H9 (cell line): ENCODE measurements around the gene DPY19L3. TPM values are rescaled to one million over a fixed set of nuclear protein-coding genes. Genes with fewer than 3 reads are reported as not detected.

ENCODE experiments used
- DNase-seq: peaks from one replicate; pipeline ENCODE4 v3.0.0-alpha.2; 2017
- H2AFZ ChIP-seq: one replicate; pipeline ENCODE4 v1.6.1; 2013; ENCODE audit warnings: mild to moderate bottlenecking, low read length, control low read depth, moderate library complexity
- H2AK5ac ChIP-seq: 2 replicates; pipeline ENCODE4 v1.6.1; 2013; ENCODE audit warnings: low read length, control low read depth, mixed read lengths; ENCODE audit not compliant: insufficient read length
- H2BK120ac ChIP-seq: one replicate; pipeline ENCODE4 v1.6.1; 2013; ENCODE audit warnings: low read depth, mild to moderate bottlenecking, low read length, control low read depth, inconsistent platforms; ENCODE audit not compliant: poor library complexity, severe bottlenecking
- H2BK12ac ChIP-seq: 2 replicates; pipeline ENCODE4 v1.6.1; 2013; ENCODE audit warnings: low read length, control low read depth, mixed read lengths, low read depth; ENCODE audit not compliant: insufficient read length
- H2BK15ac ChIP-seq: 2 replicates; pipeline ENCODE4 v1.6.1; 2013; ENCODE audit warnings: low read depth, low read length, control low read depth
- H2BK20ac ChIP-seq: one replicate; pipeline ENCODE4 v1.6.1; 2013; ENCODE audit warnings: low read depth, mild to moderate bottlenecking, low read length, control low read depth, inconsistent platforms; ENCODE audit not compliant: poor library complexity, severe bottlenecking
- H2BK5ac ChIP-seq: 2 replicates; pipeline ENCODE4 v1.6.1; 2013; ENCODE audit warnings: low read length, control low read depth, mixed read lengths; ENCODE audit not compliant: insufficient read length
- H3K14ac ChIP-seq: 2 replicates; pipeline ENCODE4 v1.6.1; 2013; ENCODE audit warnings: low read length, control low read depth; ENCODE audit not compliant: insufficient read depth
- H3K18ac ChIP-seq: 2 replicates; pipeline ENCODE4 v1.6.1; 2013; ENCODE audit warnings: low read depth, mild to moderate bottlenecking, mixed read lengths, low read length, control low read depth; ENCODE audit not compliant: insufficient read length
- H3K23ac ChIP-seq: 2 replicates; pipeline ENCODE4 v1.6.1; 2013; ENCODE audit warnings: low read length, control low read depth, mixed read lengths, low read depth; ENCODE audit not compliant: insufficient read length
- H3K23me2 ChIP-seq: 2 replicates; pipeline ENCODE4 v1.6.1; 2013; ENCODE audit warnings: low read depth, mild to moderate bottlenecking, mixed read lengths, low read length, control low read depth; ENCODE audit not compliant: insufficient read length, poor library complexity, severe bottlenecking
- H3K27ac ChIP-seq: 2 replicates; pipeline ENCODE4 v1.5.1; 2013; ENCODE audit warnings: low read length, control low read depth, mixed read lengths, low read depth; ENCODE audit not compliant: insufficient read length
- H3K27me3 ChIP-seq: 2 replicates; pipeline ENCODE4 v1.6.1; 2013; ENCODE audit warnings: low read length, control low read depth, inconsistent platforms; ENCODE audit not compliant: insufficient read depth
- H3K4ac ChIP-seq: 2 replicates; pipeline ENCODE4 v1.6.1; 2013; ENCODE audit warnings: low read depth, mild to moderate bottlenecking, control low read depth, inconsistent platforms, low read length, moderate library complexity
- H3K4me1 ChIP-seq: 2 replicates; pipeline ENCODE4 v1.6.1; 2013; ENCODE audit warnings: low read length, control low read depth, inconsistent platforms; ENCODE audit not compliant: insufficient read depth
- H3K4me2 ChIP-seq: 2 replicates; pipeline ENCODE4 v1.6.1; 2013; ENCODE audit warnings: low read length, control low read depth, mixed read lengths; ENCODE audit not compliant: insufficient read length, insufficient read depth
- H3K56ac ChIP-seq: 2 replicates; pipeline ENCODE4 v1.6.1; 2013; ENCODE audit warnings: low read depth, mild to moderate bottlenecking, mixed read lengths, low read length, control low read depth; ENCODE audit not compliant: insufficient read length
- H3K79me1 ChIP-seq: 2 replicates; pipeline ENCODE4 v1.6.1; 2013; ENCODE audit warnings: low read depth, mild to moderate bottlenecking, moderate library complexity, low read length, control low read depth, inconsistent platforms; ENCODE audit not compliant: insufficient read depth, poor library complexity, severe bottlenecking
- H3K79me2 ChIP-seq: 2 replicates; pipeline ENCODE4 v1.6.1; 2013; ENCODE audit warnings: low read length, control low read depth, inconsistent platforms; ENCODE audit not compliant: insufficient read depth
- H3K9ac ChIP-seq: 2 replicates; pipeline ENCODE4 v1.6.1; 2013; ENCODE audit warnings: low read length, control low read depth, mixed read lengths; ENCODE audit not compliant: insufficient read length; ENCODE audit errors: extremely low read depth
- H3K9me3 ChIP-seq: one replicate; pipeline ENCODE4 v1.6.1; 2013; ENCODE audit warnings: low read depth, low read length, inconsistent platforms; ENCODE audit not compliant: control insufficient read depth
- H3T11ph ChIP-seq: one replicate; pipeline ENCODE4 v1.6.1; 2013; ENCODE audit warnings: mild to moderate bottlenecking, low read length, control low read depth, inconsistent platforms
- H4K20me1 ChIP-seq: one replicate; pipeline ENCODE4 v1.6.1; 2013; ENCODE audit not compliant: control insufficient read depth, insufficient read length, insufficient read depth
- H4K5ac ChIP-seq: 2 replicates; pipeline ENCODE4 v1.6.1; 2013; ENCODE audit warnings: low read depth, mild to moderate bottlenecking, mixed read lengths, low read length, control low read depth; ENCODE audit not compliant: insufficient read length
- H4K8ac ChIP-seq: replicated peaks from 2 replicates; pipeline ENCODE4 v1.6.1; 2013; ENCODE audit warnings: low read length, control low read depth, mixed read lengths, low read depth; ENCODE audit not compliant: insufficient read length
- H4K91ac ChIP-seq: 2 replicates; pipeline ENCODE4 v1.6.1; 2013; ENCODE audit warnings: low read depth, mild to moderate bottlenecking, moderate library complexity, mixed read lengths, low read length, control low read depth; ENCODE audit not compliant: insufficient read length
- H3K27ac Mint-ChIP-seq, 3 experiments: 2 replicates in 2 of 3; 3 replicates in 1 of 3; pipeline ENCODE4 v1.8.0; 2020 to 2021; ENCODE audit warnings: mixed read lengths in 3 of 3, mild to moderate bottlenecking in 1 of 3, moderate library complexity in 1 of 3
- H3K27me3 Mint-ChIP-seq: 2 replicates; pipeline ENCODE4 v1.8.0; 2021; ENCODE audit warnings: low read depth, mild to moderate bottlenecking, moderate library complexity, mixed read lengths
- H3K36me3 Mint-ChIP-seq, 3 experiments: 2 replicates in 2 of 3; 3 replicates in 1 of 3; pipeline ENCODE4 v1.8.0; 2020 to 2021; ENCODE audit warnings: low read depth in 3 of 3, mixed read lengths in 3 of 3; ENCODE audit not compliant: insufficient read depth in 1 of 3
- H3K4me1 Mint-ChIP-seq, 2 experiments: 2 replicates each; pipeline ENCODE4 v1.8.0; 2020; ENCODE audit warnings: mixed read lengths in 2 of 2
- H3K4me3 Mint-ChIP-seq, 2 experiments: 2 replicates in 1 of 2; 3 replicates in 1 of 2; pipeline ENCODE4 v1.8.0; 2020 to 2021; ENCODE audit warnings: mild to moderate bottlenecking in 2 of 2, mixed read lengths in 2 of 2, moderate library complexity in 1 of 2
- H3K9me3 Mint-ChIP-seq, 2 experiments: 2 replicates in 1 of 2; 3 replicates in 1 of 2; pipeline ENCODE4 v1.8.0; 2020; ENCODE audit warnings: mild to moderate bottlenecking in 2 of 2, mixed read lengths in 2 of 2, moderate library complexity in 1 of 2
- WGBS: extraction: QIAGEN DNeasy Blood & Tissue Kit; methylation state at CpG from one replicate; pipeline ENCODE4 v1.1.7; 2013; ENCODE audit warnings: missing lambda C conversion rate, low lambda C conversion rate, mixed read lengths; ENCODE audit not compliant: insufficient read length; ENCODE audit errors: extremely low coverage; 5-methylcytosine and 5-hydroxymethylcytosine counted together
- total RNA-seq: library from RNA; stranded (reverse); gene quantifications from 2 replicates; pipeline ENCODE4 v1.2.1, GENCODE V29; 2021
- TF ChIP-seq, protein P1 (sequence below): fragments of 200-600 bp; sonication (generic); conservative IDR thresholded peaks from 3 replicates; pipeline ENCODE4 v1.8.0; 2021; ENCODE audit warnings: antibody characterized with exemption, mild to moderate bottlenecking

DPY19L3 gene
- total RNA-seq, 1 experiment from 2014 or later: 54.5 TPM

DNA sequence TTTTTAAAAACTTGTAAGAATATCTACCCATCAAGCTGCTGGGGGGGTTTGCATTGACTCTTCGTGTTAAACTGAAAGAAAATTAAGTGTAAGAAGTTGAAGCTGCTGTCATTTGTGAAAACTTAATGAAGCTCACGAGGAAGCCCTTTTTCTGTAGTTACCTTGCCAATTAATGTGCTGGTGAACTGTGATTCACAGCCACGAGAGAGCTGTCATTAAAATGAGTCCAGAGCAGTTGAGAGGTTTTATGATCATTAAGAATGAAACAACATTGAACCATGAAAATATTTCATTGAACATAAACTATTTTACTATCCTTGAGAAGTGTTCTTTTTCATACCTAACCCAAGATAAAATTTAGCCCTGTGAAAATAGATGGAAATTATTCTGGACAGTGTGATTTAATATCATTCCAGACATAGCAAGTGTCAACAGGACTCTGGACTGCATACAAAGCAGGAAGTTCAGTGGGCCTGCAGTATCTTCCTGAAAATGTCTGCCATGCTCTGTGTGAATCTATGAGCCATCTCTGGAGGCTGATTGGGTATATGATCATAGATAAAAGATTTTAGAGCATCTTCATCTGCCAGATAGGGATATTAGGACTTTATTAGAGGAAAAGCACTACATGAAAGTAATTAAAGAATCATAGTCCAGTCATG, 53.8 kb downstream of the DPY19L3 start:
- H3K79me1 ChIP-seq: no peaks in the 10 kb centered on the region
- TF ChIP-seq, protein P1, sequence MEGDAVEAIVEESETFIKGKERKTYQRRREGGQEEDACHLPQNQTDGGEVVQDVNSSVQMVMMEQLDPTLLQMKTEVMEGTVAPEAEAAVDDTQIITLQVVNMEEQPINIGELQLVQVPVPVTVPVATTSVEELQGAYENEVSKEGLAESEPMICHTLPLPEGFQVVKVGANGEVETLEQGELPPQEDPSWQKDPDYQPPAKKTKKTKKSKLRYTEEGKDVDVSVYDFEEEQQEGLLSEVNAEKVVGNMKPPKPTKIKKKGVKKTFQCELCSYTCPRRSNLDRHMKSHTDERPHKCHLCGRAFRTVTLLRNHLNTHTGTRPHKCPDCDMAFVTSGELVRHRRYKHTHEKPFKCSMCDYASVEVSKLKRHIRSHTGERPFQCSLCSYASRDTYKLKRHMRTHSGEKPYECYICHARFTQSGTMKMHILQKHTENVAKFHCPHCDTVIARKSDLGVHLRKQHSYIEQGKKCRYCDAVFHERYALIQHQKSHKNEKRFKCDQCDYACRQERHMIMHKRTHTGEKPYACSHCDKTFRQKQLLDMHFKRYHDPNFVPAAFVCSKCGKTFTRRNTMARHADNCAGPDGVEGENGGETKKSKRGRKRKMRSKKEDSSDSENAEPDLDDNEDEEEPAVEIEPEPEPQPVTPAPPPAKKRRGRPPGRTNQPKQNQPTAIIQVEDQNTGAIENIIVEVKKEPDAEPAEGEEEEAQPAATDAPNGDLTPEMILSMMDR: no peak

More for the DNA sequence above, 53.8 kb downstream of the DPY19L3 start:
- Mint-ChIP-seq H3K27ac (no peak overlapping the region), H3K4me3 (no peak overlapping the region), H3K9me3 (no peaks in the 10 kb centered on the region), H3K4me1 (no peaks in the 10 kb centered on the region), H3K27me3 (no peaks in the 10 kb centered on the region), H3K36me3 (peaks cover 4 to 49% (median 42%) of the 10 kb centered on the region in 3 experiments; a peak in 6 of 7 replicates)
- Histone ChIP-seq H3K4ac (no peak overlapping the region), H2BK12ac (no peak overlapping the region), H2BK120ac (no peak overlapping the region), H2BK20ac (no peak overlapping the region), H3K4me2 (no peak overlapping the region), H4K91ac (no peak overlapping the region), H3K9ac (no peak overlapping the region), H2AK5ac (no peak overlapping the region), H3T11ph (no peak overlapping the region), H3K56ac (no peak overlapping the region), H4K20me1 (no peaks in the 10 kb centered on the region), H3K23ac (no peak overlapping the region), H4K5ac (no peak overlapping the region), H3K27me3 (no peaks in the 10 kb centered on the region), H3K79me2 (no peaks in the 10 kb centered on the region), H2BK5ac (no peak overlapping the region), H2AFZ (no peak overlapping the region), H3K9me3 (no peaks in the 10 kb centered on the region), H3K27ac (no peak overlapping the region), H3K23me2 (no peaks in the 10 kb centered on the region), H3K18ac (no peak overlapping the region), H4K8ac (no peak overlapping the region), H3K4me1 (no peaks in the 10 kb centered on the region), H2BK15ac (no peak overlapping the region), H3K14ac (no peak overlapping the region)
- no CpG with 5 or more reads among the region's 3 CpGs for WGBS
- no peak for DNase-seq
